HCT116 (cell line): Measurements from ENCODE around the gene NCKAP5. TPM values are rescaled to one million over a fixed set of nuclear protein-coding genes. Genes with fewer than 3 reads are reported as not detected.

ENCODE experiments used
- ATAC-seq: fragments of 200-7000 bp; cut with Tn5 transposase; 2 replicates; pipeline ENCODE4 v1.9.1; 2020; ENCODE audit warnings: mild to moderate bottlenecking, moderate library complexity
- BruUV-seq: library from RNA; stranded (reverse); fragments of 400-500 nt; replicated peaks from 2 replicates; lab custom pipeline; 2021; lab: Mats Ljungman, UMichigan
- CTCF ChIA-PET: fragments of 300-600 bp; sonication (Branson Sonifier 250); formaldehyde crosslinking; loops from one replicate; lab custom pipeline; 2021; ENCODE audit warnings: antibody characterized with exemption; lab: Charles Lee
- POLR2A ChIA-PET: fragments of 300-600, 350-600 bp; sonication (Branson Sonifier 250); formaldehyde crosslinking; loops from one replicate; lab custom pipeline; 2021; ENCODE audit warnings: antibody characterized with exemption; lab: Charles Lee
- RAD21 ChIA-PET, 2 experiments: fragments of 300-600 bp; sonication (Branson Sonifier 250); formaldehyde crosslinking; loops; one replicate each; lab custom pipeline; 2023; ENCODE audit warnings: low total read pairs in 2 of 2; ENCODE audit not compliant: uncharacterized antibody in 2 of 2, unreplicated experiment in 2 of 2, low non-redundant PET in 1 of 2; lab: Charles Lee
- DNase-seq: peaks from one replicate; pipeline ENCODE4 v3.0.0-alpha.2; 2010; ENCODE audit warnings: low read depth, low spot score
- H2AFZ ChIP-seq: fragments of 200-600 bp; shearing (Covaris generic), sonication (generic); 2 replicates; pipeline ENCODE4 v1.6.1; 2017; ENCODE audit warnings: low read depth, mixed run types, mixed read lengths, antibody characterized with exemption, low read length; ENCODE audit not compliant: poor library complexity, severe bottlenecking
- H3K27ac ChIP-seq: 2 replicates; pipeline ENCODE4 v1.5.1; 2012; ENCODE audit warnings: low read depth, low read length
- H3K27me3 ChIP-seq: fragments of 200-600 bp; sonication (generic); 2 replicates; pipeline ENCODE4 v1.6.1; 2016; ENCODE audit warnings: mixed run types, low read length, mixed read lengths; ENCODE audit not compliant: insufficient read depth
- H3K36me3 ChIP-seq, 2 experiments: fragments of 200-500 bp in 1 of 2; fragments of 200-600 bp in 1 of 2; sonication (Bioruptor generic) in 1 of 2; sonication (generic) in 1 of 2; 2 replicates each; pipeline versions ENCODE4 v1.5.1 to v1.6.1; 2014 to 2016; ENCODE audit warnings: low read length in 2 of 2, inconsistent platforms in 1 of 2, mixed read lengths in 1 of 2, mixed run types in 1 of 2; ENCODE audit not compliant: insufficient read depth in 2 of 2, control insufficient read depth in 1 of 2
- H3K4me1 ChIP-seq, 2 experiments: fragments of 200-600 bp in 1 of 2; sonication (generic) in 1 of 2; 2 replicates each; pipeline versions ENCODE4 v1.5.1 to v1.6.1; 2012 to 2017; ENCODE audit warnings: low read length in 2 of 2, inconsistent platforms in 1 of 2, mild to moderate bottlenecking in 1 of 2, mixed read lengths in 1 of 2, mixed run types in 1 of 2, moderate library complexity in 1 of 2; ENCODE audit not compliant: insufficient read depth in 2 of 2, control insufficient read depth in 1 of 2
- H3K4me2 ChIP-seq: fragments of 200-600 bp; sonication (generic); 2 replicates; pipeline ENCODE4 v1.6.1; 2017; ENCODE audit warnings: mixed run types, low read length, mixed read lengths
- H3K4me3 ChIP-seq, 2 experiments: fragments of 200-600 bp in 1 of 2; sonication (generic) in 1 of 2; replicated peaks in 1 of 2; 2 replicates each; pipeline ENCODE4 v1.5.1; 2011 to 2016; ENCODE audit warnings: low read length in 2 of 2, control low read depth in 1 of 2, low read depth in 1 of 2, mild to moderate bottlenecking in 1 of 2, mixed read lengths in 1 of 2, mixed run types in 1 of 2
- H3K79me2 ChIP-seq: fragments of 200-600 bp; sonication (generic); 2 replicates; pipeline ENCODE4 v1.6.1; 2017; ENCODE audit warnings: mild to moderate bottlenecking, mixed run types, low read length, moderate library complexity, mixed read lengths; ENCODE audit not compliant: insufficient read depth
- H3K9ac ChIP-seq: fragments of 200-600 bp; sonication (generic); 2 replicates; pipeline ENCODE4 v1.6.1; 2016; ENCODE audit warnings: low read length, mixed read lengths
- H3K9me2 ChIP-seq: fragments of 200-600 bp; sonication (generic), shearing (Covaris generic); 2 replicates; pipeline ENCODE4 v1.6.1; 2017; ENCODE audit warnings: mixed run types, mild to moderate bottlenecking, moderate library complexity; ENCODE audit not compliant: insufficient read depth
- H3K9me3 ChIP-seq, 2 experiments: fragments of 200-500 bp in 1 of 2; fragments of 200-600 bp in 1 of 2; sonication (Bioruptor generic) in 1 of 2; sonication (generic) in 1 of 2; 2 replicates each; pipeline ENCODE4 v1.6.1; 2014 to 2017; ENCODE audit warnings: low read length in 2 of 2, mixed read lengths in 2 of 2, inconsistent platforms in 1 of 2, low read depth in 1 of 2, mild to moderate bottlenecking in 1 of 2, mixed run types in 1 of 2, moderate library complexity in 1 of 2; ENCODE audit not compliant: control insufficient read depth in 1 of 2, insufficient read depth in 1 of 2
- H4K20me1 ChIP-seq: fragments of 200-600 bp; sonication (generic), shearing (Covaris generic); 2 replicates; pipeline ENCODE4 v1.6.1; 2017; ENCODE audit warnings: mixed run types, mild to moderate bottlenecking, moderate library complexity; ENCODE audit not compliant: insufficient read depth
- CBX3 ChIP-seq: IDR thresholded peaks from 2 replicates; pipeline ENCODE4 v1.6.1; 2012; ENCODE audit warnings: low read depth
- CEBPB ChIP-seq: IDR thresholded peaks from 2 replicates; pipeline ENCODE4 v1.6.1; 2012; ENCODE audit warnings: low read depth
- EGR1 ChIP-seq: IDR thresholded peaks from 2 replicates; pipeline ENCODE4 v1.6.1; 2012; ENCODE audit warnings: low read depth
- ELF1 ChIP-seq: IDR thresholded peaks from 2 replicates; pipeline ENCODE4 v1.6.1; 2012; ENCODE audit warnings: low read depth, borderline replicate concordance
- EZH2phosphoT487 ChIP-seq: fragments of 200-600 bp; IDR thresholded peaks from 2 replicates; pipeline ENCODE4 v1.6.1; 2018; ENCODE audit warnings: antibody characterized with exemption, borderline replicate concordance
- FOSL1 ChIP-seq: IDR thresholded peaks from 2 replicates; pipeline ENCODE4 v1.6.1; 2012; ENCODE audit warnings: low read depth
- JUND ChIP-seq: IDR thresholded peaks from 2 replicates; pipeline ENCODE4 v1.6.1; 2012
- POLR2A ChIP-seq: IDR thresholded peaks from 2 replicates; pipeline ENCODE4 v1.7.0; 2011; ENCODE audit warnings: borderline replicate concordance; ENCODE audit not compliant: insufficient read depth, insufficient read length; ENCODE audit errors: extremely low read depth
- REST ChIP-seq: IDR thresholded peaks from 2 replicates; pipeline ENCODE4 v1.6.1; 2012; ENCODE audit warnings: low read depth
- SIN3A ChIP-seq: IDR thresholded peaks from 2 replicates; pipeline ENCODE4 v1.6.1; 2012; ENCODE audit warnings: low read depth
- SP1 ChIP-seq: IDR thresholded peaks from 2 replicates; pipeline ENCODE4 v1.6.1; 2012; ENCODE audit warnings: low read depth
- SRF ChIP-seq: IDR thresholded peaks from 2 replicates; pipeline ENCODE4 v1.6.1; 2012; ENCODE audit warnings: low read depth
- YY1 ChIP-seq: IDR thresholded peaks from 2 replicates; pipeline ENCODE4 v1.6.1; 2011; ENCODE audit warnings: low read length, low read depth, moderate library complexity, mild to moderate bottlenecking; ENCODE audit not compliant: insufficient replicate concordance; ENCODE audit errors: extremely low read depth
- intact Hi-C: fragments of 100-400 bp; cut with micrococcal nuclease; formaldehyde crosslinking; loops from 2 replicates; pipeline ENCODE4 v1.10.0; 2022
- total RNA-seq: library from RNA; stranded (reverse); gene quantifications from one replicate; pipeline ENCODE4 v1.2.1, GENCODE V29; 2021; ENCODE audit not compliant: unreplicated experiment
- TF ChIP-seq, protein P1 (sequence below), 3 experiments: fragments of 200-600 bp in 1 of 3; sonication (generic) in 1 of 3; IDR thresholded peaks in 2 of 3; conservative IDR thresholded peaks in 1 of 3; 2 replicates each; pipeline ENCODE4 v1.5.1; 2012 to 2017; ENCODE audit warnings: low read depth in 2 of 3, low read length in 2 of 3, antibody characterized with exemption in 1 of 3, borderline replicate concordance in 1 of 3, control low read depth in 1 of 3, mild to moderate bottlenecking in 1 of 3, mixed read lengths in 1 of 3, mixed run types in 1 of 3, moderate library complexity in 1 of 3; ENCODE audit not compliant: insufficient read depth in 1 of 3
- TF ChIP-seq, protein P2 (sequence below): IDR thresholded peaks from 2 replicates; pipeline ENCODE4 v1.6.1; 2012

The NCKAP5 gene
- total RNA-seq, 1 experiment from 2014 or later: 0.30 TPM

- CTCF ChIA-PET: no interaction called here
- RAD21 ChIA-PET: no interaction called here
- Histone ChIP-seq H3K27me3 (no peaks in the 10 kb centered on the region), H3K4me3 (no peak overlapping the region), H3K27ac (no peak overlapping the region), H3K9ac (no peak overlapping the region), H3K4me1 (no peaks in the 10 kb centered on the region), H4K20me1 (no peaks in the 10 kb centered on the region), H3K79me2 (no peaks in the 10 kb centered on the region), H3K36me3 (no peaks in the 10 kb centered on the region), H2AFZ (no peak overlapping the region), H3K4me2 (no peak overlapping the region), H3K9me2 (no peaks in the 10 kb centered on the region), H3K9me3 (no peaks in the 10 kb centered on the region)
- ATAC-seq (no peak), DNase-seq (no peak)
- BruUV-seq: no TSS peak
- POLR2A ChIA-PET: no interaction called here
- TF ChIP-seq SP1 (no peak), REST (no peak), SIN3A (no peak), JUND (no peak), ELF1 (no peak), FOSL1 (no peak), POLR2A (no peak), CBX3 (no peak), YY1 (no peak), EGR1 (no peak), CEBPB (no peak), SRF (no peak), EZH2phosphoT487 (no peak)
- TF ChIP-seq, protein P1, sequence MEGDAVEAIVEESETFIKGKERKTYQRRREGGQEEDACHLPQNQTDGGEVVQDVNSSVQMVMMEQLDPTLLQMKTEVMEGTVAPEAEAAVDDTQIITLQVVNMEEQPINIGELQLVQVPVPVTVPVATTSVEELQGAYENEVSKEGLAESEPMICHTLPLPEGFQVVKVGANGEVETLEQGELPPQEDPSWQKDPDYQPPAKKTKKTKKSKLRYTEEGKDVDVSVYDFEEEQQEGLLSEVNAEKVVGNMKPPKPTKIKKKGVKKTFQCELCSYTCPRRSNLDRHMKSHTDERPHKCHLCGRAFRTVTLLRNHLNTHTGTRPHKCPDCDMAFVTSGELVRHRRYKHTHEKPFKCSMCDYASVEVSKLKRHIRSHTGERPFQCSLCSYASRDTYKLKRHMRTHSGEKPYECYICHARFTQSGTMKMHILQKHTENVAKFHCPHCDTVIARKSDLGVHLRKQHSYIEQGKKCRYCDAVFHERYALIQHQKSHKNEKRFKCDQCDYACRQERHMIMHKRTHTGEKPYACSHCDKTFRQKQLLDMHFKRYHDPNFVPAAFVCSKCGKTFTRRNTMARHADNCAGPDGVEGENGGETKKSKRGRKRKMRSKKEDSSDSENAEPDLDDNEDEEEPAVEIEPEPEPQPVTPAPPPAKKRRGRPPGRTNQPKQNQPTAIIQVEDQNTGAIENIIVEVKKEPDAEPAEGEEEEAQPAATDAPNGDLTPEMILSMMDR (IDR thresholded peaks at IDR 0.05 in 2 of 3, conservative IDR thresholded peaks at IDR 0.05 in 1 of 3; ENCODE audit: borderline replicate concordance in 1 of 3, insufficient read depth in 1 of 3, low read depth in 2 of 3, low read length in 2 of 3): no peak
- TF ChIP-seq, protein P2, sequence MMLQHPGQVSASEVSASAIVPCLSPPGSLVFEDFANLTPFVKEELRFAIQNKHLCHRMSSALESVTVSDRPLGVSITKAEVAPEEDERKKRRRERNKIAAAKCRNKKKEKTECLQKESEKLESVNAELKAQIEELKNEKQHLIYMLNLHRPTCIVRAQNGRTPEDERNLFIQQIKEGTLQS: no peak
- intact Hi-C loops: no loop called here
These were observed 61.3 kb downstream of the NCKAP5 start for GRCh38 chr2:133506996-133507395.
